NCI-H128 (cell line): ENCODE results near the gene CST11.
A peak's percentile ranks its signal among the peaks of the same experiment; 100 is the strongest.

Source experiments
- DNase-seq: peaks from one replicate; lab custom pipeline; 2025; ENCODE audit not compliant: unreplicated experiment; lab: John Stamatoyannopoulos, UW

CST11 gene

DNA sequence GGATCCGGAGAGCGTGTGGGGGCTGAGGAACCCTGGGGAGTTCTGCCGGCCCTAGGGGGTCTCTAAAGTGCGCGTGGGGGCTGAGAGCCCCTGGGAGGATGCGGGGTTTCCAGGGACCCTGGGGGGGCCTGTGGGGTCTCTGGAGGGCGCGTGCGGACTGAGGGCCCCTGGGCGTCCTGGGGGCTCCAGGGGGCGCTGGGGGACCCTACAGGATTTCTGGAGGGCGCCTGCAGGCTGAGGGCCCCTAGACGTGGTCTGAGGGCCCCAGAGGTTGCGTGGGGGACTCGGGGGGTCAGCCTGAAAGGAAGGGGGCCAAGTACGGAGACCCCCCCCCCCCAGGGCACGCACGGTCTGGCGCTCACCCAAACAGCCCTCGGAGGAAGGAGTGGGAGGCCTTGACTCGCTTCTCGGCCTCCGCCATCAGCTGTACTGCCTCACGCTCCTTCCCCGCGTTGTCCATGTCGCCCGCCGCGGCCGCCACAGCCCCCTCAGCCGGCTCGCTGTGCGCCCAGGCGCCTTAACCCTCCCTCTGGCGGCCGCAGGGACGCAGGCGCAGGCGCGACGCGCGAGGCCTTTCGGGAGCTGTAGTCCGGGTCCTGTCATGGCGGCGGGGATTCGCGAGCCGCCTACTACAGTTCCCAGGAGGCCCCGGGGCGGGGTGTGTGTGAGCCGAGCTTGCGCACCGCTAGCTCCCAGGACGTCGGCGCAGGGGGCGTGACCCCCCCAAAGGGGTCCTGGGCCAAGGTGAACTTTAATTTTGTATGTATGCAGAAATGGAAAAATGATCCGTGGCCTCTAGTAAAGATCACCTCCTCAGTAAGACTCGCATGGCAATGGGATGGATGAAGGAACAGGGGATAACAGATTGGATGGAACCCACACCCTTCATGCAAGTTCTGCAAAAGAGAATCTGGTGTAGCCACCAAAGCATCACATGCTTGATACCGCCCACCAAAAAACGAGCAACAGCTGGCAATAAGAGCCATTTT lies 31.4 kb downstream of the CST11 start, which contains the start of gene NAPB:
NAPB (minus strand) TSS at position 546 of the 989 bp plus-strand sequence; CDS start at position 460, 86 bp downstream.
- DNase-seq, result peak; percentile 94

DNA sequence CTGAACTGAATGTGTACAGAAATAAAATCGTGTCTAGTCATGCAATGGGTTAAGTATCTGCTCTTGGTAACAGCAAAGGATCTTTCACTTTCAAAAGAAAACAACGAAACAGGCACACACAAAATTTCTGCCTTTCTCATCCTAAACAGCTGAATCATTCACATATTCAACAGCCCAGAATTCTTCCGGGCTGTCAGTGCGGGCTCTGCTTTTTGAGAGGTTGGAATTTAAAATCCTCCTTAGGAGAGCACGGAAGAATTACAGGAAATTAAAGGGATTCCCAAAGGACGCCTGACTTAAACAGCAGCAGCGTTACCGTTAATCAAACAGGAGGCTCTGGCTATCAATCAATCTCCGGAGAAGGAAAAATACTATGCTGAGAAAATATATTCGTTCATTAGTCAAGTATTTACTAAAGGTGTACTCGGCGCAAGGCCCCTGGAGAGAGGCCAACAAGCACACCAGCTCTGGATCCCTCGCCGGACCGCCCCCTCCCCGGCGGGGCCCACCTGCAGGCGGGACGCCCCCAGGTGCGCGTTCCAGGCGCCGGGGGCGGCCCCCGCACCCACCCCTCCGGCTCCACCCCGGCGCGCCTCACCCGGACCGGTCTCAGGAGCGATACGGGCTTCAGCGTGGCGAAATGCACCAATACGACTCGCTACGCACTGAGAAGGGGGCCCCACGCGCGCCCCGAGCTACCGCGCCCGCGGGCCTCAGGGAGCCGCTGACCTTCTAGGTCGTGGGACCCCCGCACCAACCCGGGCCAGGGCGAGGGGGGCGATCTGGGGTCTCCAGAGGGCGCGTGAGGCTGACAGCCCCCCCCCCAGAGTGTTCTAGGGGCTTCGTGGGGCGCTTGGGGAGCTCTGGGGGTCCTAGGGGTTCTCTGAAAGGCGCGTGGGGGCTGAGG lies 32.4 kb downstream of the CST11 start:
- DNase-seq, result no peak

DNA sequence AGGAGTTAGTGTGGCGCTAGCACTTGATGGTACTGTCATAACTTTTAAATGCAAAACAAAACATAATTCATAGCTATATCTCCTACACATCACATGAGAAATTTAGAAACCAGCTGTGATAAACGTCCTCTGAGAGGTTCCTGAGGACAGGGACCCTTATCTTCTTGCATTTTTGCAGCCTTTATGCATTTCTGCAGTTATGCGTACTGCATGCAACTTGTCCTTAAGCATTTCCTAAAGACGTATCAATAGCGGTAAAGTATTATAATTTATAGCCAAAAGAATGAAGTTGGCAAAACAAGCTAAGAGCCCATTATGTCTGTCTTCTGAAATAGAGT lies 33.0 kb downstream of the CST11 start:
- no peak for DNase-seq

DNA sequence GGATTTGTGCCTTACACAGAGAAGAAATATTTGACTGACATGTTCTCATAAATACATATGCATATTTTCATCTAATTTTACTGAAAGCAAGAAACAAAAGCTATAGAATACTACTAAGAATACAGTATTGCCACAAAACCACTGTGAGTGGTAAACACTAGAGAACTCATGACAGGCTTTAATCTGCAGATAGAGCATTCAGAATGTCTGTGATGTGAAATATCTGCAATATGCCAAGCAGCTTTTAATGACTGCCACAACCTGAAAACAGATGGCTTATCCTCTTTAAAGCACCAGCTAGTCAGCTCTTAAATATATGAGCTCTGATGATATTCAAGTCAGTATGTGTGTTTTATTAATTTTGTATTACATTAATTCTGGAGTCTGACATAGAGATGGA lies 34.8 kb downstream of the CST11 start:
- DNase-seq, result no peak

GRCh38 chr20:23415959-23416583 lies 36.6 kb downstream of the CST11 start:
- no peak for DNase-seq

GRCh38 chr20:23415555-23415954 lies 37.1 kb downstream of the CST11 start:
- DNase-seq, result no peak

GRCh38 chr20:23414526-23415188 lies 38.0 kb downstream of the CST11 start:
- DNase-seq, result no peak

DNA sequence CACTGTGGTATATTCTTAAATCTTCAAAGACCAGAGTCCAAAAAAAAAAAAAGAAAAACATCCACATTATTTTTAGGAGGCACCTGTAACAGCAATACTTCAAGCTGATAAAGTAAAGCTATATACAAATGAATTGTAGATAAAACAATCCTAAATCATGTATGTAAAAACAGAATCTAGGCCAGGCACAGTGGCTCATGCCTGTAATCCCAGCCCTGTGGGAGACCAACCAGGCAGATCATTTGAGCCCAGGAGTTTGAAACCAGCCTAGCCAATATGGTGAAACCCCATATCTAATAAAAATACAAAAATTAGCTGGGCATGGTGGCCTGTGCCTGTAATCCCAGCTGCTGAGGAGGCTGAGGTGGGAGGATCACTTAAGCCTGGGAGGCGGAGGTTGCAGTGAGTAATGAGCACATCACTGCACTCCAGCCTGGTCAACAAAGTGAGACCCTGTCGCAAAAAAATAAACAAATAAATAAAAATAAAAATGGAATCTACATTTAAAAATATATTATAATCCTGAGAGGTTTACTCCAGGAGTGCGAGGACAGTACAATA lies 38.7 kb downstream of the CST11 start:
- DNase-seq, result no peak

DNA sequence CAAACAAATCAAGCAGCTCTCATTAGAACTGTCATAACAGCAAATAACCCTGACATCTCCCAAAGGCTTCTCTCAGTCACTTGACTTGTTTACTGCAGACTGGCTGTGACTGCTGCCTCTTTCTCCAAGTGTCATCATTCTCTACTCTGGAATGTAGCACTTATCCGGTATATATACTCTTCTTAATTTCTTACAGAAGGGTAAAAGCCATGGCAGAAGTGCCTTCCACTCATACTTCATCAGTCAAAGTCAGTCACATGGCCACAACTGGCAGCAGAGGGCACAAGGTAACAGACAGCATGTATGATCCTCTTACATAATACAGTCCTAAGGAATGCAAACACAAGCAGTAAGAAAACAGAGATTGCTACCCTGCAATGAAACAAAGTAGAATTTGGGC lies 40.6 kb downstream of the CST11 start:
- DNase-seq, result no peak

GRCh38 chr20:23410916-23411695 lies 41.6 kb downstream of the CST11 start:
- no peak for DNase-seq

DNA sequence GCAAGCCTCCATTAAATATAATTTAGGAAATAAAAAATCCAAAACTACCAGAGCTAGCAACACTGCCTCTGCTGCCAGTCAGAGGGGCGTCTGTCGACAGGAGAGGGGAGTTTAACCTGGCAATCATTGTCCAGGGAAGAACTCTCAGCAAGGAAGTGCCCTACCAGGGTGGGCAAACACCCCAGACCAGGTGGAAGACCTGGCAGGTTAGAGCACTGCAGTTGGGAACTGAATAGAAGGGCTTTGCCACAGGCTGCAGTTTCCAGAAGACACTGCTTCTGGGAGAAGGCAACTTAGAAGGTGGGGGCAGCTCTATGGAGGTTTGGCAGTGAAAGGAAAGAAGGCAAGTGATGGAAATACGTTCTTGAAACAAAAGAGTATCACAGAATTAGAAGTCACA lies 42.9 kb downstream of the CST11 start:
- no peak for DNase-seq

GRCh38 chr20:23408957-23409356 lies 43.7 kb downstream of the CST11 start:
- DNase-seq, result no peak

DNA sequence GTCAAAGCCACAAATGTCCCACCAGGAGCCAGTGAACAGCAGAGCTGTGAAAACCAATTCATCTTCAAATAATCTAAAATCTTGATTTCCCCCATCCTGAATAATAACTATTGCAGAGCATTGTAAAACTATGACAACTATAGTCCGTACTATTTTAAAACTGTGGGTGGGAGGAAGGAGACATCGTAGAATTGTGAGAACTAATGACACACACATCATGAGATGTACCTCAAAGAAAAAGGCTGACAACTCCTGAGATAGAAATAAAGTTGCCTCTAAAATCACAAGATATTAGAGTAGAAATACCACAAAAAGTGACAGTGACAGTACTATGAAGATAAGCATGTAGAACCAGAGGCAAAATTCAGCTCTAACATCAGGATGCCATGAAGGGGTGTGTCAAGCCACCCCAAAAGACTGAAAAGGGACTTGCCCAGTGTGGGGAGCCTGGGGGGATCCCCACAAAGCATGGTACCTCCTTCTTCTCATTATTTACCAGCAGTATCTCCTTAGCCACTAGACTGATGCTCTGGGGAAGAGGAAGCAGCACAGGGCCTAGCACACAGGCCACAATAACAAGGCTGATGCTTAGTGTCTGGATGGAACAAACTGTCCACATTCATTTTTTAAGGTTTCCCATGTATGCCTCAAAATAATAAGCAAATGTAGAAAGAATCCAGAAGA lies 44.8 kb downstream of the CST11 start:
- DNase-seq, result no peak

DNA sequence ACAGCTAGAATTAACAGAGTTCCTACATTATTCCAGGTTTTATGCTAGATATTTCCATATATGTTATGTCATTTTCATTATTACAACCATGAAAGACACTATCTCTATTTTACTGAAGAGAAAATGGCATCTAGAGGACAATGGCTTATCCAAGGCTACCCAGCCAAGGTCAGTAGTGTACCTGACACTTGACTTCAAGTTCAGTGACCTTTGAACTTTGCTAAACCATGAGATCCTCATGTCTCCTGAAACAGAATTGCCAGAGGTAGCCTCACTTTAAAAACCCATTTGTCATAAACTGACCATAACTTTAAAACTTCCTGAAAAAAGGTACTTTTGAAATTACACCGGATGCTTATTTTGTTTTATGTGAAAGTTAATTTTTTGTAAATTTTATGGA lies 45.8 kb downstream of the CST11 start:
- no peak for DNase-seq

- no peak for DNase-seq
Observed at GRCh38 chr20:23404196-23404595, 48.5 kb downstream of the CST11 start.

GRCh38 chr20:23403751-23404150 lies 48.9 kb downstream of the CST11 start:
- DNase-seq, result no peak

DNA sequence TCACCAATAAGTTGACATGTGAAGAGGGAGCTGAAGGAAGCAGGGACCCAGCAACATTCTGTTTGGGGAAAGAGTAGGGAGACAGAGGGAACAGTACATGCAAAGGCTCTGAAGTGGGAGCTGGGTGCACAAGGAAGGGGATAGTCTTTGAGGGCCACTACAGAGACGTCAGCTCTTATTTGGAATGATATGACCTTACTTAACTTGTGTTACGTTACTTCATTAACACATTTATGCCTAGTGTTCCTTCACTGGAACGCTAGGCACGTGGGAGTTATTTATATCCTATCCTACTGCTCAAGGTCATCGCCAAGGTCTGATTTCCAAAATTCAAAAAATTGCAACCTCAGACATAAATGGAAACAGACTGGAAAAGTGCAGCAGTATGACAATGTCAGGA lies 51.6 kb downstream of the CST11 start:
- DNase-seq, result no peak
